ENCODE results near the gene PPM1B. TPM values are rescaled to one million over a fixed set of nuclear protein-coding genes. Genes with fewer than 3 reads are reported as not detected.

Gene PPM1B
- total RNA-seq, 1 experiment from 2014 or later = 43.5 TPM

- Histone ChIP-seq H3K27ac (ENCODE audit: low read depth, low read length, poor library complexity, severe bottlenecking) (no peak overlapping the region), H3K36me3 (ENCODE audit: insufficient read depth, low read length, poor library complexity, severe bottlenecking) (no peaks in the 10 kb centered on the region), H3K27me3 (replicated peaks; ENCODE audit: insufficient read depth, low read depth, low read length, poor library complexity) (no peaks in the 10 kb centered on the region), H3K4me1 (ENCODE audit: insufficient read depth, low read length, poor library complexity, severe bottlenecking) (no peaks in the 10 kb centered on the region), H3K4me3 (ENCODE audit: low read depth, low read length, poor library complexity, severe bottlenecking) (no peak overlapping the region), H3K9me3 (ENCODE audit: low read depth, low read length, poor library complexity, severe bottlenecking) (no peaks in the 10 kb centered on the region)
- POLR2A ChIA-PET (ENCODE audit: low non-redundant PET) = no interaction called here
- no peak for DNase-seq (ENCODE audit: low spot score)
- TF ChIP-seq, protein P1, sequence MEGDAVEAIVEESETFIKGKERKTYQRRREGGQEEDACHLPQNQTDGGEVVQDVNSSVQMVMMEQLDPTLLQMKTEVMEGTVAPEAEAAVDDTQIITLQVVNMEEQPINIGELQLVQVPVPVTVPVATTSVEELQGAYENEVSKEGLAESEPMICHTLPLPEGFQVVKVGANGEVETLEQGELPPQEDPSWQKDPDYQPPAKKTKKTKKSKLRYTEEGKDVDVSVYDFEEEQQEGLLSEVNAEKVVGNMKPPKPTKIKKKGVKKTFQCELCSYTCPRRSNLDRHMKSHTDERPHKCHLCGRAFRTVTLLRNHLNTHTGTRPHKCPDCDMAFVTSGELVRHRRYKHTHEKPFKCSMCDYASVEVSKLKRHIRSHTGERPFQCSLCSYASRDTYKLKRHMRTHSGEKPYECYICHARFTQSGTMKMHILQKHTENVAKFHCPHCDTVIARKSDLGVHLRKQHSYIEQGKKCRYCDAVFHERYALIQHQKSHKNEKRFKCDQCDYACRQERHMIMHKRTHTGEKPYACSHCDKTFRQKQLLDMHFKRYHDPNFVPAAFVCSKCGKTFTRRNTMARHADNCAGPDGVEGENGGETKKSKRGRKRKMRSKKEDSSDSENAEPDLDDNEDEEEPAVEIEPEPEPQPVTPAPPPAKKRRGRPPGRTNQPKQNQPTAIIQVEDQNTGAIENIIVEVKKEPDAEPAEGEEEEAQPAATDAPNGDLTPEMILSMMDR (conservative IDR thresholded peaks at IDR 0.05; ENCODE audit: low read depth, low read length) = no peak
- no peak for TF ChIP-seq EZH2 (IDR thresholded peaks at IDR 0.05; ENCODE audit: borderline replicate concordance, low read depth, low read length, poor library complexity, severe bottlenecking)
- no TSS peak for BruUV-seq (replicated peaks)
- CTCF ChIA-PET = no interaction called here
- intact Hi-C loops (cut with micrococcal nuclease; ENCODE audit: unreplicated experiment) = no loop called here
Measured at GRCh38 chr2:44142306-44142705, 26.4 kb upstream of the PPM1B start.

GRCh38 chr2:44143701-44144100 is 25.0 kb upstream of the PPM1B start:
- Histone ChIP-seq H3K9me3 (ENCODE audit: low read depth, low read length, poor library complexity, severe bottlenecking) (no peaks in the 10 kb centered on the region), H3K4me1 (ENCODE audit: insufficient read depth, low read length, poor library complexity, severe bottlenecking) (no peaks in the 10 kb centered on the region), H3K27ac (ENCODE audit: low read depth, low read length, poor library complexity, severe bottlenecking) (no peak overlapping the region), H3K36me3 (ENCODE audit: insufficient read depth, low read length, poor library complexity, severe bottlenecking) (no peaks in the 10 kb centered on the region), H3K27me3 (replicated peaks; ENCODE audit: insufficient read depth, low read depth, low read length, poor library complexity) (no peaks in the 10 kb centered on the region), H3K4me3 (ENCODE audit: low read depth, low read length, poor library complexity, severe bottlenecking) (no peak overlapping the region)
- intact Hi-C loops (cut with micrococcal nuclease; ENCODE audit: unreplicated experiment) = no loop called here
- CTCF ChIA-PET = no interaction called here
- POLR2A ChIA-PET (ENCODE audit: low non-redundant PET) = no interaction called here
- TF ChIP-seq, protein P1 (conservative IDR thresholded peaks at IDR 0.05; ENCODE audit: low read depth, low read length) = no peak
- TF ChIP-seq EZH2 (IDR thresholded peaks at IDR 0.05; ENCODE audit: borderline replicate concordance, low read depth, low read length, poor library complexity, severe bottlenecking) = no peak
- BruUV-seq (replicated peaks) = no TSS peak
- no peak for DNase-seq (ENCODE audit: low spot score)

GRCh38 chr2:44148999-44149398 is 19.7 kb upstream of the PPM1B start:
- H3K9me3 ChIP-seq (ENCODE audit: low read depth, low read length, poor library complexity, severe bottlenecking) = no peaks in the 10 kb centered on the region
- H3K4me3 ChIP-seq (ENCODE audit: low read depth, low read length, poor library complexity, severe bottlenecking) = no peak overlapping the region
- CTCF ChIA-PET = no interaction called here
- DNase-seq (ENCODE audit: low spot score) = no peak
- H3K4me1 ChIP-seq (ENCODE audit: insufficient read depth, low read length, poor library complexity, severe bottlenecking) = no peaks in the 10 kb centered on the region
- TF ChIP-seq, protein P1 (conservative IDR thresholded peaks at IDR 0.05; ENCODE audit: low read depth, low read length) = no peak
- TF ChIP-seq EZH2 (IDR thresholded peaks at IDR 0.05; ENCODE audit: borderline replicate concordance, low read depth, low read length, poor library complexity, severe bottlenecking) = no peak
- POLR2A ChIA-PET (ENCODE audit: low non-redundant PET) = no interaction called here
- no peaks in the 10 kb centered on the region for H3K27me3 ChIP-seq (replicated peaks; ENCODE audit: insufficient read depth, low read depth, low read length, poor library complexity)
- H3K27ac ChIP-seq (ENCODE audit: low read depth, low read length, poor library complexity, severe bottlenecking) = no peak overlapping the region
- intact Hi-C loops (cut with micrococcal nuclease; ENCODE audit: unreplicated experiment) = no loop called here
- BruUV-seq (replicated peaks) = no TSS peak
- no peaks in the 10 kb centered on the region for H3K36me3 ChIP-seq (ENCODE audit: insufficient read depth, low read length, poor library complexity, severe bottlenecking)

Measured in A673 (cell line).